NCI-H1048 (cell line): Measurements from ENCODE around the gene PHKG2.

Experiments
- DNase-seq: peaks from one replicate; lab custom pipeline; 2025; lab: John Stamatoyannopoulos, UW

Gene PHKG2

DNA sequence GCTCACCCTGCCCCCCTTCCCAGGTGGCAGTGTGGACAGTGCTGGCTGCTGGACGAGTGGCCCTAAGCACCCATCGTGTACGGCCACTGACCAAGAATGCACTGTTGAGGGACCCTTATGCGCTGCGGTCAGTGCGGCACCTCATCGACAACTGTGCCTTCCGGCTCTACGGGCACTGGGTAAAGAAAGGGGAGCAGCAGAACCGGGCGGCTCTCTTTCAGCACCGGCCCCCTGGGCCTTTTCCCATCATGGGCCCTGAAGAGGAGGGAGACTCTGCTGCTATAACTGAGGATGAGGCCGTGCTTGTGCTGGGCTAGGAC lies 8.5 kb downstream of the PHKG2 start:
- no peak for DNase-seq

DNA sequence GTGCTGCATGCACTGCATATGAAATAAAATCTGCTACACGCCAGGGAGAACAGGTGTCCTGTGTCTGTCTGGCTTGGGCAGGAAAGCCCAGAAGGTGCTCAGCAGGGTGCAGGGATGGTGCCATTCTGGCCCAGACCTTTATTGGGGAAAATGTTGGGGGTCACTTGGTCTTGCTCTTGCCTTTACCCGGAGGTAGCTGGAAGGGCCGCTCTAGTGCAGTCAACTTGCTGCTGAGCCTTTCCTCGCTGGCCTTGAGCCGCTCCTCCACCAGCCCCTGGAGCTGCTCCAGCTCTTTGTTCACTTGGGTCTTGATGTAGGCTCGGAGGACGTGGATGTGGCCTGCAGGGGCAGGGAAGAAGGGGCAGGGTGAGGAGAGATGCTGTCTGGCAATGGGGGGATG lies 9.1 kb downstream of the PHKG2 start:
- no peak for DNase-seq

DNA sequence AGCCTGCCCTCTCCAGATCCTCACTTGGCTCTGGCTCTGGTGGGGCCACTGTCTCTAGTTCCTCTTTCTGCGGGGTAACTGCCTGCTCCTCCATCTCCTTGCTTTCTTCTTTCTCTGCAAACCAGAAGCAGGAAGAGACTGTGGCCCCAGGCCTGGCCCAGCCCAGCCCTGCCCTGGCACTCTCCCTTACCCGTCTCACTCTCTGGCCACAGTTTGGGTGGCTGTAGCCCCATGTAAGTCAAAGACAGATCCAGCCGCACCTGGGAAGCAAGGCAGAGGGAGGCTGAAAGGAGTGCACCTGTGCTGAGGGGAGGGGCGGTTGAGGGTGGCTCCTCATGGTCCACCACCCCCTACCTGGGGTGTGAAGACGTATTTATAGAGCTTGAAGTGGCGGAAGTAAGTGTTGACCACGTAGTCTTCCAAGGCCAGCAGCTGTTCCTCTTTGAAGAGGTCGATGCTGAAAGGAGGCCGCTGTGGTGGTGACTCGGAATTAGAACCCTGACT lies 10.8 kb downstream of the PHKG2 start:
- no peak for DNase-seq

DNA sequence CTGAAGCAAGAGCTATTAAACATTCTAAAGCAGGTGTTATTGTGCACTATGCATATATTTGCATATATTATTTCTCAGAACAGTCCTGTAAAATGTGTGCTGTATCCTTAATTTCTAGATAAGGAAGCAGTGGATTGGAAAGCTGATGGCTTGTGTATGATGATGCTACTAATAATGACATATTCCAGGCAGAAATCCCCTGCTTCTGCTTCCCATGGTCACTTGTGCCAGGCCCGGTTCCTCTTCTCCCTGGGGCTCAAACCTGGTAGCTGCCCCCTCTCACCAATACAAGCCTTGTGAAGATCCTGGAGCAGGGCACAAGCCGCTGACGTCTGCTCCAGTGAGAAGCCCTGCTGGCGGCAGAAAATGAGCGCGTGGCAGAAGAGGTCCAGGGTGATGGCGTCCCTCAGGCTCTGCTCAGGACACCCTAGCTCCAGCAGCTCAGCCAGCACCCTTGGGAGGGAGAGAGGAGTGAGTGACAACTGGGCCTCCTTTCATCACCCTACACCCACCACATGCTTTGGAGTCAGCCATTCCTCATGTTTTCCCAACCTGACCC lies 11.9 kb downstream of the PHKG2 start:
- DNase-seq: no peak

DNA sequence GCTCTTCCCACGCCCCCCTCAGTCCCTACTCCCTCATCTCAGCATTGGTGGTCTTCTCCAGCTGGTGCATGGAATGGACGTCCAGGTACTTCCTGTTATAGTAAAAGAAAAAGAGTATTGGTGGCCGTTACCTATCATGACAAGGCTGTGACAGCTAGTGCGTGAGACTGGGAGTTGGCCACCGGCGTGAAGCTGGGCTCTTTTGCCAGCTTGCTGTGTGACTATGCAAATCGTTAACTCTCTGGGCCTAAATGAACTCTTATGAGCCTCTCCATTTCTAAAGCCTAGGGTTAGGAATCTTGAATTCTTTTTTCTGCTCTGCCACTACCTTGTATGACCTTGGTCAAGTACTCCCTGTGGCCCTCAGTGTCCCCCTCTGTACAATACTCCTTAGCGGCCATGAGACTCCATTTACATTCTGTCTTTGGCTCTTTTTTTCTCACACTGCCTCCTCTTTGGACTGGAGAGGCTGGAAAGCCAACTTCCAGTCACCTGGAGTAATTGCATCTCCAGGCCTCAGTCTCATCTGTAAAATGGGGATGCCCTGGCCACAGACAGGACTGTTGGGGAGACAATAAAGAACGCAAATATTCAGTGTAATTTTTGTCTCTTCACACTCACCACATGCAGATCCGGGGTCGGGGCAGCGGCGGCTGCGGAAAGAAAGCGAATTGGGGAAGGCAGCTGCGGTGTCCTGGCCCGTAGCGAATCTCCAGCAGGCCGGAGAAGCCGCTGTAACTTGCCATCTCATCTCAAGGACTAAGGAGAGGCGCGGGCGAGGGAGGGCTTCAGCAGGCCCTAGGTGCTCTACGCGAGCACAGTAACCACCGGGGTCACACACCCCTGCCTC lies 12.6 kb downstream of the PHKG2 start:
- DNase-seq: no peak

DNA sequence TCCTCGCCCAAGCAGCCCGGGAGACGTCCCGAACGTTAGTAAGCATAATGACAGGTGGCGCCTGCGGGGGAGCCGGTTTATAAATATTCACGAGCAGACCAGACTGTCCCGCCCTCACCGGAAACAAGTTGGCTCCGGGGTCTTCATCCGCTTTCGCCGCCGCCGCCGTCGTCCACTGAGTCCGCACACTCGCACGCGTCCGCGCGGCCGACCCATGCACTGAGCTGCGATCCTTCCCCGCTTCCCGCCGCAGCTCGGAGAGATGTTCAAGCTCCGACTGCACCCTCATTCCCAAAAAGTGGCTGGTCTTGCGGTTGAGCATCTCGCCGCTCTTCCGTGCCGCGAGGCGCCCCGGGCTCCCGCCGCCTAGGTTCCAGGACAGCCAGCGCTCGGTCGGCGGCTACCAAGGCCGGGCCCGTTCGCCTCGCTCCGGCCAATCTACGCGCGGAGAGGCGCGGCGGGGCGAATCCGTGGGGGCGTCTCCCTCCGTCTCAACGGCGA lies 13.3 kb downstream of the PHKG2 start:
- DNase-seq: no peak

DNA sequence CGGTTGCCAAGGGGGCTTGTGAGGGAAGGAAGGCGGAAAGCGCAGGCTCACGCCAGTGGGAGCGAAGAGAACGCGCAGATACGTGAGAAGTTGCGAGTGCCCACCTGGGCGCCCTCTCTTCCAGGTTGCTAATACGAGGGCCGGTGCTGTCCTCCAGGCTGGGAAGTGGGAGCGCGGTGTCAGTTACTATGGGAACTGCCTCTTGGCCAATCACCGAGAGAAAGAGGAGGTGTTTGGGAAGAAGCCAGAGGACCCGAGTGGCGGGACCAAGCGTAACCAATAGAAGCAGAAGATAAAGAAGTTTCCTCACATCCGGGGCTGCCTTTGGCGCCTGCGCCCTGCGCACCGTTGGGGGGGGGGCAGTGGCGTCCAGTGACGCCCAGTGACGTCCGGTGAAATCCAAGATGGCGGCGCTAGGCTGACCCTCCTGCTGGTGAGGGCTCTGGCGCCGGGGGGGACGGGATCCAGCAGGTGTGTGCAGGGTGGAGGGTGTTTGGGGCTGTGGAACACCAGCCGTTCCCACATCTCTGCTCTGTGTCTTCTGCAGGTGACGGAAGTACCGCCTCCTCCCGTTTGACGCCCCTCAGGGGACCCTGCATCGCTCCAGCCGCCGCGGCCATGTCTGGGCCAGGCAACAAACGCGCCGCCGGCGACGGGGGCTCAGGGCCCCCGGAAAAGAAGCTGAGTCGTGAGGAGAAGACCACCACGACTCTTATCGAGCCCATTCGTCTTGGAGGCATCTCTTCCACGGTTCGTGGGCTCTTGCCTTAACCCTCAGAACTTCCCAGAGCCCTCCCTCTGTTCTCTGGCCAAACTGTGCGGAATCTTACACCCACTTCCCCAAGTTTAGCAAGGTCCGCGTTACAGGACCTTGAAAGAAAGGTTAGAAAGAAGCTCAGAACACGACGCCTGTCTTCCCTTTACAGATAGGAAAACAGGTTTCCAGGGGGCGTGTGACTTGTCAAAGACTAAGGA lies 14.0 kb downstream of the PHKG2 start, which contains the start of the genes CFAP119 and RNF40:
CFAP119 (minus strand) TSS at position 135 of the 975 bp plus-strand sequence. CDS start 314 bp downstream, outside the sequence.
RNF40 (plus strand) TSS at position 395 of the 975 bp plus-strand sequence; CDS start at position 619, 224 bp downstream.
- DNase-seq: peak; percentile 86

DNA sequence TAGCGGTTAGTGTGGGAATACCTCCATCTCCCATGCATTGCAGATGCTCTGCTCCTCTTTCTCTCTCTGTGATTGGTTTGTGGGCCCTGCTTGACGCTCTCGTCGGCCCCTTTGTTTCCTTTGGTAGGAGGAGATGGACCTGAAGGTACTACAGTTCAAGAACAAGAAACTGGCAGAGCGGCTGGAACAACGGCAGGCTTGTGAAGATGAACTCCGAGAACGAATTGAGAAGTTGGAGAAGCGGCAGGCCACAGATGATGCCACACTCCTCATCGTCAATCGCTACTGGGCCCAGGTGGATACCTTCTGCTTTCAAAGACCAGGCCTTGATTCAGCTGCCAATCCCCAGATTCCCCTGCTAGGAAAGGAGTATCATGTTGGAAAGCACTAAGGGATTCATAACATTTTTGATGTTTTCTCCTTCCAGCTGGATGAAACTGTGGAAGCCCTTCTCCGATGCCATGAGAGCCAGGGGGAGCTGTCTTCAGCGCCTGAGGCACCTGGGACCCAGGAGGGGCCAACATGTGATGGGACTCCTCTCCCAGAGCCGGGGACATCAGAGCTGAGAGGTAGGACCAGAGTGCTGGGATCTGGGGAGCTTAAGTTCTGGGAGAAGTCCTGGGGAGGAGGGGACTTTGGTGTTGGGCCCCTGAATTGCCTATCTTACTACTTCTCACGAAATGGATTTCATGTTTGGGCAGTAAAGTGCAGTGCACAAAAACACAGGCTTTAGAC lies 14.9 kb downstream of the PHKG2 start:
- DNase-seq: no peak

DNA sequence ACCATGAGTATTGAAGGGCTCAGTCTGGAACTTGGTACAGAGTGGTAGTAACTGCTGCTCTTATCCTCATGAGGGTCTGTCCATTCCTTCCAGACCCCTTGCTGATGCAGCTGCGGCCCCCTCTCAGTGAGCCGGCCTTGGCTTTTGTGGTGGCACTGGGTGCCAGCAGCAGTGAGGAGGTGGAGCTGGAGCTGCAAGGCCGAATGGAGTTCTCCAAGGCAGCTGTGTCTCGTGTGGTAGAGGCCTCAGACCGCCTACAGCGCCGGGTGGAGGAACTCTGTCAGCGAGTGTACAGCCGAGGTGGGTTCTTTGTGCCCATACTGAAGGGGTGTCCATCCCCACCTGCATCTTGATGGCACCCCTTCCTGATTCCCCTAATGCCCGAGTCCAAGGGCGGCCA lies 15.9 kb downstream of the PHKG2 start:
- no peak for DNase-seq

DNA sequence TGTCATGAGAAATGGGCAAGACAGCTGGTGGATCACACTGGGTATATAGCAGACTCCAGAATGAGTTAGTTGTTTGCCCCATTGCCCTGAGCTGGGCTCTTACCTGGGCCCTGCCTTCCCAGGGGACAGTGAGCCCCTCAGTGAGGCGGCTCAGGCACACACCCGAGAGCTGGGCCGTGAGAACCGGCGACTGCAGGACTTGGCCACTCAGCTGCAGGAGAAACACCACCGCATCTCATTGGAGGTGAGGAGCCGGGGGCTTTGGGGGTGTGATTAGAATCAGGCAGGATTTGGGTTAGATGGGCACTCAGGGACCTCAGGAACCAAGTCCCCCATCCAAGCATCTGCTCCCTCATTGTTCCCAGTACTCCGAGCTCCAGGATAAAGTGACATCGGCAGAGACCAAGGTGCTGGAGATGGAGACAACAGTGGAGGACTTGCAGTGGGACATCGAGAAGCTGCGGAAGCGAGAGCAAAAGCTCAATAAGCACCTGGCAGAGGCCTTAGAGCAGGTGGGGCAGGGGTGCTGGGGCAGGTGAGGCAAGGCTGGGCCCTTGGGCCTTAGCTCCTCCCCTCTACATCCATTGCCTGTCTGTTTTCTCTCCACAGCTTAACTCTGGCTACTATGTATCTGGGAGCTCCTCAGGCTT lies 16.7 kb downstream of the PHKG2 start:
- DNase-seq: no peak

DNA sequence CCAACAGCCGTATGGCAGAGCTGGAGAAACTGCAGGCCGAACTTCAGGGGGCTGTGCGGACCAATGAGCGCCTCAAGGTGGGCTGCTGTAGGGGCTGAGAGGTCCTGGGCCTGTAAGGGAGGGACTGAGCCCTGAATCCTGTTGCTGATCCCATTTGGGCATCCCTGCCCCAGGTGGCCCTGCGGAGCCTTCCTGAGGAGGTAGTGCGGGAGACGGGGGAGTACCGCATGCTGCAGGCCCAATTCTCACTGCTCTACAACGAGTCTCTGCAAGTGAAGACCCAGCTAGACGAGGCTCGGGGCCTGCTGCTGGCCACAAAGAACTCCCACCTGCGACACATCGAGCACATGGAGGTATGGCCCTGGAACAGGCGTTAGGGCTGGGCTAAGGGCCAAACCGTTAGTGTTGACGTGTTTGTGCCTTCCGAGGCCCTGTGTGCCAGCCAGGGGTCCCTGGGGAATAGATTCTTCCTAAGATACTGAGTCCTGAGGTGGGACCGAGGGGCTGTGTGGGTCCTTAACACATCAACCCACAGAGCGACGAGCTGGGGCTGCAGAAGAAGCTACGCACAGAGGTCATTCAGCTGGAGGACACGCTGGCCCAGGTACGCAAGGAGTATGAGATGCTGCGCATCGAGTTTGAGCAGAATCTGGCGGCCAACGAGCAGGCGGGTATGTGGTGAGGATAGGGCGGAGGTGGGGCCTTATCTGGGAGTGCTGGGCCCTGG lies 18.1 kb downstream of the PHKG2 start:
- DNase-seq: no peak

DNA sequence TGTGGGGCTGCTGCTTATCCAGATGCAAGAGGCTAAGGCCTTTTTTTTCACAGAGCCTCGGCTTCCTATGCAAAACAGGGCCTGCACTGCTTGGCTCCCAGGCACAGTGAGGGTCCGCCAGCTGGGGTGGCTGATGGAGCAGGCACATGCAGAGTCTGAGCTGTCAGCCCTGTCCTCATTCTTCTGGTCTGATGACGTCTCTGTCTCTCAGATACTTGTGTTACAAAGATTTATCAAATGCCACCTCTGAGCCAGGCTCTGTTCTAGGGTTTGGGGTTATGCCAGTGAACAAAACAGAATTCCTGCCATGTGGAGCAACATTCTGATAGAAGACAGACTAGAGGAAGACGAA lies 18.7 kb downstream of the PHKG2 start:
- DNase-seq: no peak

DNA sequence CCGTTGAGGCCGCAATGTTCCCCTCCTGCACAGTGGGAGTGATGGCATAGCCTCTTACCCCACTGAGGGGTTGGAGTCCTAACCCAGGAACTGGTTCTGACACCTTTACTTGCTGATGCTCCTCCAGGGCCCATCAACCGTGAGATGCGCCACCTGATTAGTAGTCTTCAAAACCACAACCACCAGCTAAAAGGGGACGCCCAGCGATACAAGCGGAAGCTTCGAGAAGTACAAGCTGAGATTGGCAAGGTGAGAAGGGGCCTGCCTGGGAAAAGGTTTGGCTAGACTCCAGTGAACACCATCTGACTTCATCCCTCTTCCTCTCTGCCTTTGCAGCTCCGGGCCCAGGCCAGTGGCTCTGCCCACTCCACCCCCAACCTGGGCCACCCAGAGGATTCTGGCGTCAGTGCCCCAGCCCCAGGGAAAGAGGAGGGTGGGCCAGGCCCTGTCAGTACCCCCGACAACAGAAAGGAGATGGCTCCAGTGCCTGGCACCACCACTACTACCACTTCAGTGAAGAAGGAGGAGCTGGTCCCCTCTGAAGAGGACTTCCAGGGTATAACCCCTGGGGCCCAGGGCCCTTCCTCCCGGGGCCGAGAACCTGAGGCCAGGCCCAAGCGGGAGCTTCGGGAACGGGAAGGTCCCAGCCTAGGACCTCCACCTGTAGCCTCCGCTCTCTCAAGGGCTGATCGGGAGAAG lies 19.7 kb downstream of the PHKG2 start:
- no peak for DNase-seq

DNA sequence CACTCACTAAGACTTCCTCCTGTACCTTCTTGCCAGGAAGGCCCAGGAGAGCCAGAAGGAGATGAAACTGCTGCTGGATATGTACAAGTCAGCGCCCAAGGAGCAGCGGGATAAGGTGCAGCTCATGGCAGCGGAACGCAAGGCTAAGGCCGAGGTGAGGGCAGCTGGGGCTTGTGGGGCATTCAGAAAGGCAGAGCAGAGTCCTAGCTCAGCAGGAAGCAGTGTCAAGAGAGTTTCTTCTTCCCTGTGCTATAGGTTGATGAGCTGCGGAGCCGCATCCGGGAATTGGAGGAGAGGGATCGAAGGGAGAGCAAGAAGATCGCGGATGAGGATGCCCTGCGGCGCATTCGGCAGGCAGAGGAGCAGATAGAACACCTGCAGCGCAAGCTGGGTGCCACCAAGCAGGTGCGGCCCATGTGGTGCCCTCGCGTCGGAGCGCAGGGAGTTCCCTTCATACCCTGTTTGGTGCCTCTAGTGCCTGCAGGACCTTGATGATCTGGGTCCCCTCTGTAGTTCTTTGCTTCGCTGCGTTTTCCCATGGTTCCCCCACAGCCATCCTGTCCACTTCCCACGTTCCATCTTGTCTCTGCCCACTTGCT lies 20.5 kb downstream of the PHKG2 start:
- DNase-seq: no peak

DNA sequence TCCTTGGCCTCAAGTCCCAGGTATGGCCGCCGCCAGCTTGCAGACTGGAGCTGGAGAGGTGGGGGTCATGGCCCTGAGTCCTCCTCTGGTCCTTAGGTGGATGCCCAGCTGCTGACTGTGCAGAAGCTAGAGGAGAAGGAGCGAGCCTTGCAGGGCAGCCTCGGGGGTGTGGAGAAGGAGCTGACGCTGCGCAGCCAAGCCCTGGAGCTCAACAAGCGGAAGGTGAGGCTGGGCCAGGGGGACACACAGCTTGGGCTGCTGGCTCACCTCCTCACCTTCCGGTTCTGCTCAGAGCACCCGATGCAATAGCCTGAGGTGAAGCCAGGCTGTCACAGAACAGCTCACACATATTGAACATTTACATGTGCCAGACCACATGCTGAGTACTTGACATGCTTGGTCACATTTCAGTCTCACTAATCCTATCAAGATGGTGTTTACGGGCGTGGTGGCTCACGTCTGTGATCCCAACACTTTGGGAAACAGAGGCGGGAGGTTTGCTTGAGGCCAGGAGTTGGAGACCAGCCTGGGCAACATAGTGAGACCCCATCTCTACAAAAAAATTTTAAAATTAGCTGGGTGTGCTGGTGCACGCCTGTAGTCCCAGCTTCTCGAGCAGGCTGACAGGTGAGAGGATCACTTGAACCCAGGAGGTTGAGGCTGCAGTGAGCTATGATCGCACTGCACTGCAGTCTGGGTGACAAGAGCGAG lies 21.3 kb downstream of the PHKG2 start:
- DNase-seq: no peak

DNA sequence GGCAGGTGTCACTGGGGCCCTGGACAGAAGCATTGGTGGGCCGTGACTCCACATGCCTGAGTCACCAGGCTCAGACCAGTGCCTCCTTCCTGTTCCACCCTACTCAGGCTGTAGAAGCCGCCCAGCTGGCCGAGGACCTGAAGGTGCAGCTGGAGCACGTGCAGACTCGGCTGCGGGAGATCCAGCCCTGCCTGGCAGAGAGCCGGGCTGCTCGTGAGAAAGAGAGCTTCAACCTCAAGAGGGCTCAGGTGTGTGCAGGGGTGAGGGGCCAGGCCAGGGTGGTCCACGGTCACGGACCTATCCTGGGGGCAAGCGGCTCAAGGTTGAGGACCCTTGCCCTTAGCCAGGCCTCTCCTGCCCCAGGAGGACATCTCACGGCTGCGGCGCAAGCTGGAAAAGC lies 23.5 kb downstream of the PHKG2 start:
- no peak for DNase-seq

DNA sequence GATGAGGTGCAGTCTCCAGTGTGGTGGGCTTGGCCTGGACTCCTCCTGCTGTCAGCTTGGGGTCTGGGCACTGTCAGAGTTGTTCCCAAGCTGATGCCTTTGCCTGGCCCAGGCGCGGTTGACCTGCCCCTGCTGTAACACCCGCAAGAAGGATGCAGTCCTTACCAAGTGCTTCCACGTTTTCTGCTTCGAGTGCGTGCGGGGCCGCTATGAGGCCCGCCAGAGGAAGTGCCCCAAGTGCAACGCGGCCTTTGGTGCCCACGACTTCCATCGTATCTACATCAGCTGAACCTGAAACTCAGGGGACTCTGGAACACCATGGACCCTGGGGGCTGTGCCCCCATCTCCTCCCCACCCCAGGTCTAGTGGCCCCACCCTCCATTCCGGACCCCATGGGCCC lies 25.6 kb downstream of the PHKG2 start:
- no peak for DNase-seq

DNA sequence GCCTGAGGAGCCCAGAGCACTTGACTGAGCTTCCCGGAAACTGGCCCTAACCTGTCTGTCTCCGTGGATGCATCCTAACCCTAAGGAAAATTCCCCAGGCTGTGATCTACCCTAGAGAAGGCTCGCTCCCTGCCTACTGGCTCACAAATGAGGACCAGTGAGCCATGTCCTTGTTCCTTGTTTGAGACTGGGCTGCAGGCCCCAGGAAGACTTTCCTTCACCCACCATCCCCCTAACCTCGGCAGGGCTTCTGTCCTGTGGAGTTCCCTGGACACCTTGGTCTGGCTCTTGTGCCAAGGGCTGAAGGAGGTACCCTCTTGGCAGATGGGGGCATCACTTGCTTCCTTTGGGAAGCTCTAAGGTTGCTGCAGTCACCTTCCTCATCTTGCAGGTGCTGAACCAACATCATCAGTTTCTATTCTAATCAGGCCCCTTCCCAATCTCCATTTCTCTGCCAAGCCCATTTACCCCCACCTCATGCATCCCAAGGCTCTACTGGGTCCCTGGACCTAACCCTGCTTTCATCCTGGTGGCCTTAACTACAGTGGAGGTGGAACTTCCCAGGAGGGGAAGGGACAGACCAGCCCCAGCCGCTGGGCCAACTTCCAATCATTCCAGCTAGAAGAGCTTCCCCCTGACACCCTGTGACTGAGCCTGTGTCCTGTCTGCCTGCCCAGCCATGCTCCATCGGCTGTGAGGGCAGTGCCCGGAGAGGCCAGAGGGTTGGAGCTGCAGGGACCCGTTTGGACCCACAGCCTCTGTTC lies 26.3 kb downstream of the PHKG2 start:
- no peak for DNase-seq
